BLaER1 (cell line): ENCODE results near the gene CDH4.
"Not testable (repeated sequence)": the region's sequence is repeated elsewhere in the genome, so short reads cannot be mapped to it uniquely, and the experiment has no call there.

ENCODE experiments used
- H3K27ac ChIP-seq: shearing (Covaris generic); formaldehyde crosslinking; 2 replicates; pipeline ENCODE4 v1.8.1; 2022
- H3K27me3 ChIP-seq: shearing (Covaris generic); formaldehyde crosslinking; 2 replicates; pipeline ENCODE4 v1.8.1; 2022
- H3K36me3 ChIP-seq: shearing (Covaris generic); formaldehyde crosslinking; 2 replicates; pipeline ENCODE4 v1.8.1; 2022
- H3K4me1 ChIP-seq: shearing (Covaris generic); formaldehyde crosslinking; 2 replicates; pipeline ENCODE4 v1.8.1; 2022
- H3K4me2 ChIP-seq: shearing (Covaris generic); formaldehyde crosslinking; 2 replicates; pipeline ENCODE4 v1.8.1; 2022
- H3K4me3 ChIP-seq: shearing (Covaris generic); formaldehyde crosslinking; 2 replicates; pipeline ENCODE4 v1.8.1; 2022
- H3K9ac ChIP-seq: shearing (Covaris generic); formaldehyde crosslinking; 2 replicates; pipeline ENCODE4 v1.8.1; 2022
- H3K9me3 ChIP-seq: shearing (Covaris generic); formaldehyde crosslinking; 2 replicates; pipeline ENCODE4 v1.8.1; 2022
- H4K20me1 ChIP-seq: shearing (Covaris generic); formaldehyde crosslinking; 2 replicates; pipeline ENCODE4 v1.8.1; 2022
- Cebpa-rat ChIP-seq: shearing (Covaris generic); IDR thresholded peaks from 2 replicates; pipeline ENCODE4 v1.8.1; 2022

CDH4 gene

GRCh38 chr20:61444637-61445036 is 192.6 kb downstream of the CDH4 start:
- Histone ChIP-seq H4K20me1 (no peaks in the 10 kb centered on the region), H3K4me3 (no peak overlapping the region), H3K4me1 (no peaks in the 10 kb centered on the region), H3K4me2 (no peak overlapping the region), H3K36me3 (no peaks in the 10 kb centered on the region), H3K27me3 (no peaks in the 10 kb centered on the region), H3K9me3 (no peaks in the 10 kb centered on the region), H3K27ac (no peak overlapping the region), H3K9ac (no peak overlapping the region)
- no peak for TF ChIP-seq Cebpa-rat

DNA sequence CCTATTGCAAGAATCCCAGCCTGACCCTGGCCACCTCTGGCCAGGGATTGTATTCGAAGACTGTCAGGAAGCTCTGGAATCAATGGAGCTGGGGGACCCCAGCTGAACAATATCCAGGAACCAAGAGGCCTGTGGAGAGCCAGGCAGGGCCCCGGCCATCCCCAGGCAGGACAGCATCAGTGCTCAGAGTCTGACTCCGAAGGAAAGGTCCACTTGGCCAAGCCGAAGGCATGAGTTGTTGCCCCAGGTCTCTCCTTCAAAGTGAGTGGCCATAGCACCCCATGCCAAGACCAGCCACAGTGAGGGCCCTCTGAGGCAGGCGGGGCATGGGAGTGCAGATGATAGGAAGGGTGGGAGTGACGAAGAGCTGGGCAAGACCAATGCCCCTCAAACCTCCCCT is 193.1 kb downstream of the CDH4 start:
- Histone ChIP-seq H3K4me3 (no peak overlapping the region), H3K4me1 (no peaks in the 10 kb centered on the region), H3K27me3 (no peaks in the 10 kb centered on the region), H3K27ac (no peak overlapping the region), H3K36me3 (no peaks in the 10 kb centered on the region), H3K9me3 (no peaks in the 10 kb centered on the region), H4K20me1 (no peaks in the 10 kb centered on the region), H3K4me2 (no peak overlapping the region), H3K9ac (no peak overlapping the region)
- no peak for TF ChIP-seq Cebpa-rat

GRCh38 chr20:61445741-61446140 is 193.7 kb downstream of the CDH4 start:
- Histone ChIP-seq H3K9ac (no peak overlapping the region), H3K9me3 (no peaks in the 10 kb centered on the region), H3K36me3 (no peaks in the 10 kb centered on the region), H3K4me1 (no peaks in the 10 kb centered on the region), H3K27ac (no peak overlapping the region), H3K4me3 (no peak overlapping the region), H3K4me2 (no peak overlapping the region), H4K20me1 (no peaks in the 10 kb centered on the region), H3K27me3 (no peaks in the 10 kb centered on the region)
- TF ChIP-seq Cebpa-rat = no peak

DNA sequence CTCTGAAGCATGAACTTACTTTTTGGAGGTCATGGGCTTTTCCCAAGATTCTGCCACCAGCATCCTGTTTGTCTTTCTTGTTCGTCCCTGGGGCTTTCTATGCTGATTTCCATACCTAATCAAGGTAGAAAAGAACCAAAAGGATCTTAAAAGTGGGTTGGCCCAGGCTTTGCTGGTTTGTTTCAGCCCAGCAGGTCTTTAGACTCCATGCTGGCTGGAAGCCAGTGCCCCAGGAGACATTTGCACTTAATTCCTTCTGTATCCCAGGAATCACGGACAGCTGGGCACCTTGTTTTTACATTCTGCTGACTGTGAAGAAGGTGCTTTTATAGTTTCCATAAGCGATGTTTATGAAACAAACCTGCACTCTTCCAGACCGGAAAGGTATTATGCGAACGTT is 195.9 kb downstream of the CDH4 start:
- TF ChIP-seq Cebpa-rat = no peak
- Histone ChIP-seq H3K9ac (no peak overlapping the region), H3K27me3 (no peaks in the 10 kb centered on the region), H3K27ac (no peak overlapping the region), H3K4me1 (no peaks in the 10 kb centered on the region), H3K36me3 (no peaks in the 10 kb centered on the region), H3K4me2 (no peak overlapping the region), H3K4me3 (no peak overlapping the region), H3K9me3 (no peaks in the 10 kb centered on the region), H4K20me1 (no peaks in the 10 kb centered on the region)

DNA sequence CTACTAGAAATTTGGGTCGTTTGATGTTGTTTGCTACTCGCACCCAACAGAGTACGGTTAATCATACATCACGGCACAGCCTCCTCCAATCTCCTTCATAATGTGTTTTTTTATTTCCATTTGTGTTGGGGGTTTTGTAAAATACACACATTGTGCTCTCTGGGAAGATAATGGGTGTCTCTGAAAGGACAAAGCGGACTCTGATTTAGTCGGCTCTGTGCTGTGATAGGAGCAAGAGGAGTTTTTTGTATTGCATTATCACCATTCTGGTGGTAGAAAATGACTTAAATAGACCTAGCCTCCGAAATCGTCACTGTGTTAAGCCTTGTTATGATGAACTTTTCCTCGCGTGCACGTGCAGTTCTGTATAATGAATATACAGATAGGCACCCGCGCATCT is 196.3 kb downstream of the CDH4 start:
- no peaks in the 10 kb centered on the region for H4K20me1 ChIP-seq
- H3K27ac ChIP-seq = no peak overlapping the region
- no peak overlapping the region for H3K4me3 ChIP-seq
- H3K9ac ChIP-seq = no peak overlapping the region
- H3K4me1 ChIP-seq = no peaks in the 10 kb centered on the region
- H3K36me3 ChIP-seq = no peaks in the 10 kb centered on the region
- no peaks in the 10 kb centered on the region for H3K9me3 ChIP-seq
- no peaks in the 10 kb centered on the region for H3K27me3 ChIP-seq
- no peak for TF ChIP-seq Cebpa-rat
- H3K4me2 ChIP-seq = no peak overlapping the region

DNA sequence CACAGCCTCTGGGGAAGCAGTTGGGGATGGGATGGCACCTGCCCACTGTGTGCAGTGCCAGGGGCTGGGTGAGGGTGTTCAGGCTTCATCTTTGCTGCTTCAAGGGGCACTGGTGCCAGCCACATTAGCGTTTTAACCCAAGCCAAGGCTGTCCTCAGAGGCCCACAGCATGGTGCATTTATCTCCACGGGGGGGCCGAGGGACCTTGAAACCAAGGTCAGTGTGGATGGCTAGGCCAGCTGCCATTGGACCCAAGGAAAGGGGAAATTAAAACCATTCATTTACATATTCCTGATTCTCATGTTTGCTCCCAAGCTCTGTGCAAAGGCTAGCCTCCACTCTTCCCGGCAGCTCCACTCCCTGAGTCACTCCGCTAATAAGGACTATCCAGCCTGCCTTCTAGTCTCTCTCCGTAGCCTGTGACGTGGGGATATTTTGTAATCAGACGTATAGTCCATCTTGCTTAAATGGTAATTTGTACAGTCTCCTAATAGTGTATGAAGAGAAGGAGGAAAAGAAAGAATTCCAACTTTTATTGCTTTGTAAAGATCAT is 197.1 kb downstream of the CDH4 start:
- H3K9ac ChIP-seq = no peak overlapping the region
- H3K27ac ChIP-seq = no peak overlapping the region
- no peaks in the 10 kb centered on the region for H3K36me3 ChIP-seq
- no peak overlapping the region for H3K4me3 ChIP-seq
- TF ChIP-seq Cebpa-rat = no peak
- no peaks in the 10 kb centered on the region for H4K20me1 ChIP-seq
- no peaks in the 10 kb centered on the region for H3K27me3 ChIP-seq
- H3K4me1 ChIP-seq = no peaks in the 10 kb centered on the region
- no peaks in the 10 kb centered on the region for H3K9me3 ChIP-seq
- H3K4me2 ChIP-seq = no peak overlapping the region

DNA sequence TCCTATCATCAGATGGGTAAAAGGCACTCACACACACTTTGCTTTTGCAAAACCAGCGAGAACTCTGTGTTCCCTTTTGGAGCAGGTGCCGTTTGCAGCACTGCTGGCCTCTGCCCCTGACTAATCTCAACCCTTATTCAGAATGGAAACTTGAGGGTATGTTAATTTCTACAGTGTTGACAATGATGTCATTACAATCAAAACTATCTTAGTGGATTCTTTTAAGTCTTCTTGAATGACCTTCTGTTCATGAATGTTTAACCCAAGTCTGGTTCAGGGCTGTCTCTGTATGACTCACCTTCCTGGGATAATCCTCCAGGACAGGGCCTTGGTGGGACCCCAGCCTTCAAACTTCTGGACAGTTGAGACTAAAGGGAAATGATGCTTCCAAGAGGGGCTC is 197.9 kb downstream of the CDH4 start:
- no peak overlapping the region for H3K9ac ChIP-seq
- no peaks in the 10 kb centered on the region for H4K20me1 ChIP-seq
- no peak overlapping the region for H3K4me3 ChIP-seq
- TF ChIP-seq Cebpa-rat = no peak
- no peak overlapping the region for H3K27ac ChIP-seq
- no peaks in the 10 kb centered on the region for H3K27me3 ChIP-seq
- H3K36me3 ChIP-seq = no peaks in the 10 kb centered on the region
- H3K4me1 ChIP-seq = no peaks in the 10 kb centered on the region
- H3K9me3 ChIP-seq = no peaks in the 10 kb centered on the region
- no peak overlapping the region for H3K4me2 ChIP-seq

GRCh38 chr20:61450549-61450948 is 198.5 kb downstream of the CDH4 start:
- TF ChIP-seq Cebpa-rat = no peak
- no peaks in the 10 kb centered on the region for H3K27me3 ChIP-seq
- no peak overlapping the region for H3K4me2 ChIP-seq
- no peaks in the 10 kb centered on the region for H3K36me3 ChIP-seq
- no peak overlapping the region for H3K27ac ChIP-seq
- H3K9ac ChIP-seq = no peak overlapping the region
- H3K4me3 ChIP-seq = no peak overlapping the region
- H4K20me1 ChIP-seq = no peaks in the 10 kb centered on the region
- no peaks in the 10 kb centered on the region for H3K4me1 ChIP-seq
- no peaks in the 10 kb centered on the region for H3K9me3 ChIP-seq

DNA sequence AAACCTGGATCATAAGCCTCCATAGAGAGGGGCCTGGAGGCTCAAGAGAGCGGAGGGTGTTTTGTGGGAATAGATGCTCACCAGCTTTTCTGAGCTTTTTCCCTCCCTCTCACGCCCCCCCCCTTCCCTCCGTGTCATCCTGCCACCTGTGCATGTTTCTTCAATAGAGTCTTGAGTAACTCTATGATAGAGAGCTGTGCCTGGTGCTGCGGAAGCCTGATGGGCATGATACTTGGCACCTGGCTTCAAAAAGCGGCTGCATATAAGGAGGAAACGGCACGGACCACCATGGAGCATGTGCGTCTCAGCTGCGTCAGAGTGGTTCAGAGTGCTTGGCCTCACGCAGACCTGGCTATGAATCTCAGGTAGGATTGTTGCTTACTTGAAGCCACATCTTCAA is 198.9 kb downstream of the CDH4 start:
- no peak for TF ChIP-seq Cebpa-rat
- no peaks in the 10 kb centered on the region for H4K20me1 ChIP-seq
- no peaks in the 10 kb centered on the region for H3K36me3 ChIP-seq

GRCh38 chr20:61451953-61452352 is 199.9 kb downstream of the CDH4 start:
- H3K4me3 ChIP-seq = no peak overlapping the region
- no peak for TF ChIP-seq Cebpa-rat
- no peaks in the 10 kb centered on the region for H3K9me3 ChIP-seq
- no peak overlapping the region for H3K9ac ChIP-seq
- H3K4me2 ChIP-seq = no peak overlapping the region
- no peaks in the 10 kb centered on the region for H3K4me1 ChIP-seq
- no peaks in the 10 kb centered on the region for H3K36me3 ChIP-seq
- H3K27me3 ChIP-seq = no peaks in the 10 kb centered on the region
- no peaks in the 10 kb centered on the region for H4K20me1 ChIP-seq
- no peak overlapping the region for H3K27ac ChIP-seq

More for the DNA sequence above, 198.9 kb downstream of the CDH4 start:
- Histone ChIP-seq H3K27me3 (no peaks in the 10 kb centered on the region), H3K27ac (no peak overlapping the region), H3K4me1 (no peaks in the 10 kb centered on the region), H3K9me3 (no peaks in the 10 kb centered on the region), H3K4me2 (no peak overlapping the region), H3K4me3 (no peak overlapping the region), H3K9ac (no peak overlapping the region)

DNA sequence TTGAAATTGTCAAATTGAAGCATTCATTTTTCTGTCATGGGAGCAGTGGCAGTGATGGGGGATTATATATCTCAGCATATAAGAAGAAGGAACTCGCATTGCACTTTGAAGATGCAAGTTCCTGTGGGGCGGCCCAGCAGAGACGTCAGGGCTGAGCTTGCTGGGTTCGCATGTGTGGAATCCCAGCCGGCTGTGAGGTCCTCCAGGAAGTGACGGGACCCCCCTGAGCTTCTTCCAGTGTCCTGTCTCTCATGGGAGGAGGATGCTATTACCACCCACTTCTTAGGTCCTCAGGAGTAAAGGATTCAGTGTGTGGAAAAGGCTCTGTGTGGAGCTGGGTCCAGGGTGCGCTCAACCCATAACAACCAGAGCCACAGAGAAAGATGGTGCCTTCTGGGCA is 201.2 kb downstream of the CDH4 start:
- no peak overlapping the region for H3K4me2 ChIP-seq
- H3K9me3 ChIP-seq = 0 out of 2 replicates have a peak, but pooled peaks cover 6% of the 10 kb centered on the region
- no peaks in the 10 kb centered on the region for H3K36me3 ChIP-seq
- H3K27ac ChIP-seq = no peak overlapping the region
- no peak overlapping the region for H3K4me3 ChIP-seq
- no peaks in the 10 kb centered on the region for H3K4me1 ChIP-seq
- no peaks in the 10 kb centered on the region for H4K20me1 ChIP-seq
- TF ChIP-seq Cebpa-rat = no peak
- no peak overlapping the region for H3K9ac ChIP-seq
- no peaks in the 10 kb centered on the region for H3K27me3 ChIP-seq

DNA sequence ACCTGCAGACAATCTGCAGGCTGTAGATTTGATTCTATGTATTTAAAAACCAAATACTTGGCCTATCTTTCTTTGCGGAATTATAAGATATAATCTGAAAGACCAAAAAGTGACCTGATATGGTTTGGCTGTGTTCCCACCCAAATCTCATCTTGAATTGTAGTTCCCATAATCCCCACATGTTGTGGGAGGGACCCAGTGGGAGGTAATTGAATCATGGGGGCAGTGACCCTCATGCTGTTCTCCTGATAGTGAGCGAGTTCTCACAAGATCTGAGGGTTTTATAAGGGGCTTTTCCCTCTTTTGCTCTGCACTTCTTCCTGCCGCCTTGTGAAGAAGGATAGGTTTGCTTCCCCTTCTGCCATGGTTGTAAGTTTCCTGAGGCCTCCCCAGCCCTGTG is 201.6 kb downstream of the CDH4 start:
- not testable (repeated sequence) for H3K9ac ChIP-seq, H3K4me3 ChIP-seq, H3K36me3 ChIP-seq, H3K4me2 ChIP-seq, H3K27ac ChIP-seq, H3K27me3 ChIP-seq, H4K20me1 ChIP-seq, H3K9me3 ChIP-seq, H3K4me1 ChIP-seq
